ENCODE measurements around the gene ABCD3.

DNA sequence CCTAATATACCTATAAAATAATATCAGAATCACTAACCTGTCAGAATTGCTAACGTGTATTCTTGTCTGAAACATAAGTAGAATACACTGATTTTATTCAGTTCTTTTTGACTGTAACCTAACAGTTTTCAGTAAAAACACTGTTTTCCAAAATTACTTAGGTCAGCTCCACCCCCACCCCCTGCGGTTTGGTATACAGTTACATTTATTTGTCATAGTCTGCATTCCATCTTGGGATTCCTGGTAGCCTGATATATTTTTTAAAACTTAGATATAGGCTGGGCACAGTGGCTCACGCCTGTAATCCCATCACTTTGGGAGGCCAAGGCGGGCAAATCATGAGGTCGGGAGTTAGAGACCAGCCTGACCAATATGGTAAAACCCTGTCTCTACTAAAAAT lies 19.8 kb upstream of the ABCD3 start:
- TF ChIP-seq, protein P1, sequence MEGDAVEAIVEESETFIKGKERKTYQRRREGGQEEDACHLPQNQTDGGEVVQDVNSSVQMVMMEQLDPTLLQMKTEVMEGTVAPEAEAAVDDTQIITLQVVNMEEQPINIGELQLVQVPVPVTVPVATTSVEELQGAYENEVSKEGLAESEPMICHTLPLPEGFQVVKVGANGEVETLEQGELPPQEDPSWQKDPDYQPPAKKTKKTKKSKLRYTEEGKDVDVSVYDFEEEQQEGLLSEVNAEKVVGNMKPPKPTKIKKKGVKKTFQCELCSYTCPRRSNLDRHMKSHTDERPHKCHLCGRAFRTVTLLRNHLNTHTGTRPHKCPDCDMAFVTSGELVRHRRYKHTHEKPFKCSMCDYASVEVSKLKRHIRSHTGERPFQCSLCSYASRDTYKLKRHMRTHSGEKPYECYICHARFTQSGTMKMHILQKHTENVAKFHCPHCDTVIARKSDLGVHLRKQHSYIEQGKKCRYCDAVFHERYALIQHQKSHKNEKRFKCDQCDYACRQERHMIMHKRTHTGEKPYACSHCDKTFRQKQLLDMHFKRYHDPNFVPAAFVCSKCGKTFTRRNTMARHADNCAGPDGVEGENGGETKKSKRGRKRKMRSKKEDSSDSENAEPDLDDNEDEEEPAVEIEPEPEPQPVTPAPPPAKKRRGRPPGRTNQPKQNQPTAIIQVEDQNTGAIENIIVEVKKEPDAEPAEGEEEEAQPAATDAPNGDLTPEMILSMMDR (IDR thresholded peaks at IDR 0.05 in 4 of 5, conservative IDR thresholded peaks at IDR 0.05 in 1 of 5): no peak
- no peak for TF ChIP-seq POLR2A (IDR thresholded peaks at IDR 0.05)

Data from gastrocnemius medialis (tissue), 4 donors.